BJ (cell line): ENCODE measurements around the gene CPA2. TPM values are rescaled to one million over a fixed set of nuclear protein-coding genes. Genes with fewer than 3 reads are reported as not detected.

ENCODE experiments used
- CTCF ChIA-PET: fragments of 350-600 bp; formaldehyde crosslinking; extraction: SDS; loops from one replicate; lab custom pipeline; 2021; ENCODE audit warnings: antibody characterized with exemption, inconsistent platforms; lab: Yijun Ruan, JAX
- POLR2A ChIA-PET: fragments of 300-600 bp; sonication (Branson Sonifier 250); formaldehyde crosslinking; extraction: SDS; loops from one replicate; lab custom pipeline; 2021; ENCODE audit warnings: antibody characterized with exemption; lab: Charles Lee
- DNase-seq: peaks from one replicate; pipeline ENCODE4 v3.0.0-alpha.2; 2011; ENCODE audit warnings: low read depth
- H3K27me3 ChIP-seq: 2 replicates; pipeline ENCODE4 v1.6.0; 2011; ENCODE audit warnings: low read length; ENCODE audit not compliant: control insufficient read depth, insufficient read depth
- H3K36me3 ChIP-seq: 2 replicates; pipeline ENCODE4 v1.5.1; 2011; ENCODE audit warnings: low read length; ENCODE audit not compliant: control insufficient read depth, insufficient read depth
- H3K4me3 ChIP-seq: 2 replicates; pipeline ENCODE4 v1.5.1; 2011; ENCODE audit warnings: low read depth, mild to moderate bottlenecking, control low read depth, low read length
- polyA plus RNA-seq: library from polyadenylated mRNA; depleted of rRNA; stranded (reverse); fragments of >200 nt; gene quantifications from 2 replicates; pipeline ENCODE4 v1.2.3, GENCODE V29; 2011
- TF ChIP-seq, protein P1 (sequence below): IDR thresholded peaks from 2 replicates; pipeline ENCODE4 v1.5.1; 2011; ENCODE audit warnings: low read depth, mild to moderate bottlenecking, control low read depth, inconsistent platforms, low read length, moderate library complexity; ENCODE audit not compliant: insufficient read depth

The CPA2 gene
- polyA plus RNA-seq, 1 experiment = not detected

DNA sequence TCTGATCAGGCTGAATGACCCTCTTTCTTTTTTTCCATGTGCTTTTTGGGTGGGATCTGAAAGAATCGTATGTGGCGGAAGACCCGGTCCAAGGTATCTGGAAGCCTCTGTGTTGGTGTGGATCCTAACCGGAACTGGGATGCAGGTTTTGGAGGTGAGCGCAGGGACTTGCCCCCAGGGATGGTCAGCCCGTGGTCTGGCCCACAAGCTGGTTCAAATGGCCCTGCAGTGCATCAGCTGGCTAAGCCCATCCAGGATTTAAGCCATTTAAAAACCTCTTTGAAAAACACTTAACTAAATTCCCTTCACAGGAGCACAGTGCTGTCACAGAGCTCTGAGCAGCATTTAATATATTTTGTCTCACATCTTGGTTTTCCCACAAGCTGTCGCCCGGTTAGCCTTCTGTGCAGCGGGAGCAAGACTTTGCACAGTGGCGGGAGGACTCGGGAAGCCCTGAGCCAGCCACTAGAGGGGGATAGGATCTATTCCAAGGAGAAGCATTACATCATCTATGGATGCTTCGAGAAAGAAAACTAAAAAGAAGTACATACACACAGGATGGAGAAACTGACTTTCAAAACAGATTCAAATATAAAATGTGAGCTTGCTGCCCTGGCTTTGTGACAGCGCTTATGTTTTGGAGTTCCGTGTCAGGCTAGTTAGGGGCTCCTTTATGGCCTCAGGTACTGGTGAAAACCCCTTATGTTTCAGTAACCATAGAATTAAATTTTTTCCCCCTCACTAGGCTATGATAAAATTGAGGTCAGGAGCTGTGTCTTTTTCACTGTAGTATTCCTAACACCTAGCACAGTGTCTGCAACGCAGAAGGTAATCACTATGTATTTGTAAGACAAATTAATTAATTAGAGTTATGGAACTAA lies 11.3 kb downstream of the CPA2 start:
- no peak for DNase-seq
- TF ChIP-seq, protein P1, sequence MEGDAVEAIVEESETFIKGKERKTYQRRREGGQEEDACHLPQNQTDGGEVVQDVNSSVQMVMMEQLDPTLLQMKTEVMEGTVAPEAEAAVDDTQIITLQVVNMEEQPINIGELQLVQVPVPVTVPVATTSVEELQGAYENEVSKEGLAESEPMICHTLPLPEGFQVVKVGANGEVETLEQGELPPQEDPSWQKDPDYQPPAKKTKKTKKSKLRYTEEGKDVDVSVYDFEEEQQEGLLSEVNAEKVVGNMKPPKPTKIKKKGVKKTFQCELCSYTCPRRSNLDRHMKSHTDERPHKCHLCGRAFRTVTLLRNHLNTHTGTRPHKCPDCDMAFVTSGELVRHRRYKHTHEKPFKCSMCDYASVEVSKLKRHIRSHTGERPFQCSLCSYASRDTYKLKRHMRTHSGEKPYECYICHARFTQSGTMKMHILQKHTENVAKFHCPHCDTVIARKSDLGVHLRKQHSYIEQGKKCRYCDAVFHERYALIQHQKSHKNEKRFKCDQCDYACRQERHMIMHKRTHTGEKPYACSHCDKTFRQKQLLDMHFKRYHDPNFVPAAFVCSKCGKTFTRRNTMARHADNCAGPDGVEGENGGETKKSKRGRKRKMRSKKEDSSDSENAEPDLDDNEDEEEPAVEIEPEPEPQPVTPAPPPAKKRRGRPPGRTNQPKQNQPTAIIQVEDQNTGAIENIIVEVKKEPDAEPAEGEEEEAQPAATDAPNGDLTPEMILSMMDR = peak; percentile 62
- Histone ChIP-seq H3K36me3 (no peaks in the 10 kb centered on the region), H3K4me3 (no peak overlapping the region), H3K27me3 (no peaks in the 10 kb centered on the region)
- CTCF ChIA-PET = interaction anchor here (0.6 to 2.2 kb wide), 14 partner anchors 9 to 408 kb away, joined by 3 to 11 read pairs (median 4); partner anchors contain the start of genes CPA2, CPA4, CPA5 and TSGA13
- POLR2A ChIA-PET = no interaction called here

DNA sequence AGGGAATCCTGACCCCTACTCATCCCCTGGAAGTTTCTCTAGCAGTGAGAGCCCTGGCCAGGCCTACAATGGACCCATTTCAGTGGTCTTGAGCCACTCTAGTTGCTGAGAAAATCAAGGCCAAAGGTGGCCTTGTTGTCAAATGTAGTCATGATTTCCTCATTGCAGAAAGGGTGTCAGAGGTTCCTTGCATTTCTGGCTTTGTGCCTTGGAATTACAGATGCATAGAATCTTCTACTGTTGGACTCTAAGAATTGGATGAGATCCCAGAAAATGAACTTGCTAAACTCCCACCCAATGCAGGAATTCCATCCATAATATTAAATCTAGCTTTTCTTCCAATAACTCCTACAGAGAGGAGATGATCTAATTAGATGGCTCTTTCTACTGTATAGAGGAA lies 12.2 kb downstream of the CPA2 start:
- ChIA-PET CTCF (interaction anchor here (0.7 to 2.2 kb wide), 11 partner anchors 9 to 407 kb away, joined by 3 to 11 read pairs (median 3); partner anchors contain the start of genes CPA2, CPA4, CPA5 and TSGA13), POLR2A (no interaction called here)
- H3K4me3 ChIP-seq = no peak overlapping the region
- H3K27me3 ChIP-seq = no peaks in the 10 kb centered on the region
- no peak for DNase-seq
- H3K36me3 ChIP-seq = no peaks in the 10 kb centered on the region
- TF ChIP-seq, protein P1 = no peak

DNA sequence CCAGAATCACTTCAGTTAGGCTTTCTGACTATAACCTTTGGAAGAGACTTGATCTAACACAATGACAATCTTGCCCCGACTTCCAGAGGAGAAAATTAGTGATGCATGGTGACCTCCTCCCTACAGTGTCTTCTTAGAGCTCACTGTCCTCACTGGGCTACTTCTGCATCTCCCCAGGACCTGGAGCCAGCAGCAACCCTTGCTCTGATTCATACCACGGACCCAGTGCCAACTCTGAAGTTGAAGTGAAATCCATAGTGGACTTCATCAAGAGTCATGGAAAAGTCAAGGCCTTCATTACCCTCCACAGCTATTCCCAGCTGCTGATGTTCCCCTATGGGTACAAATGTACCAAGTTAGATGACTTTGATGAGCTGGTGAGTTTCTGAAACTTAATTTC lies 12.6 kb downstream of the CPA2 start:
- ChIA-PET POLR2A (no interaction called here), CTCF (interaction anchor here (0.7 to 1.2 kb wide), 3 partner anchors 14 to 152 kb away, joined by 3 read pairs; partner anchors contain the start of genes CPA4 and CPA5)
- no peak for DNase-seq
- no peaks in the 10 kb centered on the region for H3K36me3 ChIP-seq
- no peak overlapping the region for H3K4me3 ChIP-seq
- TF ChIP-seq, protein P1 = no peak
- H3K27me3 ChIP-seq = no peaks in the 10 kb centered on the region

DNA sequence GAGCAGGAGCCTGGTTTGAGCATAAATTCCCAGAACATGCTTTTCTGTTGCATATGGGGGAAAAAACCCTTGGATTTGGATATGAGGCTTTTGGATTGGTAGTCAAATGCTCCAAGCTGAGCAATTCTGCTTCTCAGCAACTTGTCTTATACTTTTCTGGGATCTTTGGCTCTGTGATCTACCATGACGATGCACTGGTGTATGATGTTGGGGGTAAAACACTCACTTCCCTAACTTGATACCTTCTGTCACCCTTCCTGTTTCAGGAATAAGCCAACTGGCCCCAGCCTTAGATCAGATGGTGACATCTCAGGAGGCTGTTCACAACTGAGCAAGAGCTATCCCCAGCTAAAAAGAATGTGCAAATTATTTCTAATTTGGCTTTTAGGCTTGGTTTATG lies 13.2 kb downstream of the CPA2 start:
- no peaks in the 10 kb centered on the region for H3K36me3 ChIP-seq
- POLR2A ChIA-PET = no interaction called here
- H3K4me3 ChIP-seq = no peak overlapping the region
- no peaks in the 10 kb centered on the region for H3K27me3 ChIP-seq
- CTCF ChIA-PET = interaction anchor here (0.9 kb wide), 1 partner anchor 151 kb away, joined by 3 read pairs; no protein-coding TSS in a partner anchor
- TF ChIP-seq, protein P1 = no peak
- no peak for DNase-seq

DNA sequence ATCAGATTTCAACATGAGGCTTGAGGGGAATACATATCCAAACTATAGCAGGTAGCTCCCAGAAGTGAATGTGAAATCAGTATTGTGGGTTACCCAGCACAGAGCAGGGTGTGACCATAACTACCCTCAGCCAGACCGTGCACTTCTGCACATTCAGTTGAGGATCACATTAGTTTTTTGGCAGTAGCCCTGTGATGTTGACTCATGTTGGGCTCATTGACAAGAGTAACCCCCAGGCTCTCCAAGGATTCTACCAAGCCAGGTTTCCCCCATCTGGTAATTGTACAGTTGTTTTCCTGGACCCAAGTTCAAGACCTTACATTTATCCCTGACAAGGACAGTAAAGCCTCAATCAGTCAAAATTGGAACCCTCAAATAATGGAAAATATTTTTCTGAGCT lies 14.6 kb downstream of the CPA2 start:
- TF ChIP-seq, protein P1 = no peak
- ChIA-PET POLR2A (no interaction called here), CTCF (interaction anchor here (1.0 to 1.2 kb wide), 2 partner anchors 11 to 73 kb away, joined by 3 read pairs; no protein-coding TSS in a partner anchor)
- Histone ChIP-seq H3K36me3 (no peaks in the 10 kb centered on the region), H3K4me3 (no peak overlapping the region), H3K27me3 (no peaks in the 10 kb centered on the region)
- DNase-seq = no peak
